Ishikawa (cell line): ENCODE results near the gene MMS19.

Experiments
- CREB1 ChIP-seq: IDR thresholded peaks from 2 replicates; pipeline ENCODE4 v1.6.1; 2012; ENCODE audit warnings: low read depth
- YY1 ChIP-seq: IDR thresholded peaks from 2 replicates; pipeline ENCODE4 v1.6.1; 2012; ENCODE audit warnings: low read depth
- TF ChIP-seq, protein P1 (sequence below): IDR thresholded peaks from 2 replicates; pipeline ENCODE4 v1.6.1; 2012

DNA sequence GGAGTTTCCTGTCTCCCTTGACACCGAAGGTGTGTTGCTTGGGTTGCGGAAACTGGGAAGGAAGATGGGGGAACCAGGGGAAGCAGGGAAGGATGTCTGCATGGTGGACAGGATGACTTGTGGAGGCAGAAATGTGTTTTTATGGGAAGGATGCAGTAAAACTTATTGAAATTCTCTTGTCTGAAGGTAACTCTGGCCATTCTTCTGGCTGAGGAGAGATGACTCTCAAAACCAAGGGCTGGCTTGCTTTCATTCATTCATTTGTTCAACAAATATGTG lies 2.0 kb upstream of the MMS19 start:
- no peak for TF ChIP-seq YY1
- TF ChIP-seq CREB1, result no peak
- TF ChIP-seq, protein P1, sequence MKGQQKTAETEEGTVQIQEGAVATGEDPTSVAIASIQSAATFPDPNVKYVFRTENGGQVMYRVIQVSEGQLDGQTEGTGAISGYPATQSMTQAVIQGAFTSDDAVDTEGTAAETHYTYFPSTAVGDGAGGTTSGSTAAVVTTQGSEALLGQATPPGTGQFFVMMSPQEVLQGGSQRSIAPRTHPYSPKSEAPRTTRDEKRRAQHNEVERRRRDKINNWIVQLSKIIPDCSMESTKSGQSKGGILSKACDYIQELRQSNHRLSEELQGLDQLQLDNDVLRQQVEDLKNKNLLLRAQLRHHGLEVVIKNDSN, result no peak
